Limb (tissue), 2 donors: ENCODE measurements around the gene ZNF786.
A peak's percentile ranks its signal among the peaks of the same experiment; 100 is the strongest.
"Not testable (repeated sequence)": the region's sequence is repeated elsewhere in the genome, so short reads cannot be mapped to it uniquely, and the experiment has no call there.

Experiments
- DNase-seq, 2 donors: peaks; one replicate each; pipeline ENCODE4 v3.0.0-alpha.2; 2016; ENCODE audit errors: extremely low spot score in 2 of 2

Gene ZNF786, protein sequence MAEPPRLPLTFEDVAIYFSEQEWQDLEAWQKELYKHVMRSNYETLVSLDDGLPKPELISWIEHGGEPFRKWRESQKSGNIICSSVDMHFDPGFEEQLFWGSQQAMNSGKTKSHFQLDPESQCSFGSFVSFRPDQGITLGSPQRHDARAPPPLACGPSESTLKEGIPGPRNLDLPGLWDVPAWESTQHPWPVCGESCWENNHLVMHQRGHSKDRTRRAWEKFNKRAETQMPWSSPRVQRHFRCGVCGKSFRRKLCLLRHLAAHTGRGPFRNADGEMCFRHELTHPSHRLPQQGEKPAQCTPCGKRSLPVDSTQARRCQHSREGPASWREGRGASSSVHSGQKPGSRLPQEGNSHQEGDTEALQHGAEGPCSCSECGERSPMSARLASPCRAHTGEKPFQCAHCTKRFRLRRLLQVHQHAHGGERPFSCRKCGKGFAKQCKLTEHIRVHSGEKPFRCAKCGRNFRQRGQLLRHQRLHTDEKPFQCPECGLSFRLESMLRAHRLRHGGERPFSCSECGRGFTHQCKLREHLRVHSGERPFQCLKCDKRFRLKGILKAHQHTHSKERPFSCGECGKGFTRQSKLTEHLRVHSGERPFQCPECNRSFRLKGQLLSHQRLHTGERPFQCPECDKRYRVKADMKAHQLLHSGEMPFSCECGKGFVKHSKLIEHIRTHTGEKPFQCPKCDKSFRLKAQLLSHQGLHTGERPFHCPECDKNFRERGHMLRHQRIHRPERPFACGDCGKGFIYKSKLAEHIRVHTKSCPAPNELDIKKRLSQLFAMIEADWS

DNA sequence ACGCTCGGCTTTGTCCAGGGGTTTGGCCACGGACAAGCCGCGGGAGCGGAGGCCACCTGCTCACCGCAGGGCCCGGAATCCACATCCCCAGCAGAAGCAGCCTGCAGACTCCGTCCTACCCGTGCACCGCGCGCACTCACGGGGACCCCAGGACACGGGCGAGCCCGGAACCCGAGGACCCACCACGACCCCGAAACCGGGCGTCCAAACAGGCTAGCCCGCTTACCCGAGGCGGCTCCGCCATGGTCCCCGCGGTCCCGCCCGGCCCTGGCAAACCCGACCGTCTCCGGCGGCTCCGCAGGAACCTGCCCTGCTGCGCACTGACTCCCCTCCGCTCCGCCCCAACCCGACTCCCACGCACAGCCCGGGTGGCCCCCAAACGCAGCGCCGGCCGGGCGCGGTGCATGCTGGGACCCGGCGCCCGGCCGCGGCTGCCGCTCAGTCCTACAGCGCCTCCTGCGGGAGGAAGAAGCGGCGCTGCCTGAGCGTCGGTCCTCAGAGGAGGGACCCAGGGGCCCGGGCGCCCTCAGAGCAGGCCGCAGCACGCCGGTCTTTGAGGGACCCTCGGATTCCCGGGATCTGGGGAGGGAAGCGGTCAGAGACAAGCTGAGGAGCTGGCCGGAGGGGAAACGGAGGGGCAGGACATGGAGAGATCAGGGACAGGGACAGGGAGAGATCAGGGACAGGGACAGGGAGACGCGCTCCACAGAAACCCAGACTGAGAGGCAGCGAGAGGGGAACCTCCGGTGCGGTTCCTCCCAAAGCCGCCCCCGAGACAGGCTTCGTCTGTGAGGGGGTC is at the start of gene ZNF786:
Gene ZNF786, minus strand, starts transcription at position 322 of the 799 bp plus-strand sequence. Its CDS starts 78 bp downstream, at position 244.
- peak; percentile 94 to 95 for DNase-seq

DNA sequence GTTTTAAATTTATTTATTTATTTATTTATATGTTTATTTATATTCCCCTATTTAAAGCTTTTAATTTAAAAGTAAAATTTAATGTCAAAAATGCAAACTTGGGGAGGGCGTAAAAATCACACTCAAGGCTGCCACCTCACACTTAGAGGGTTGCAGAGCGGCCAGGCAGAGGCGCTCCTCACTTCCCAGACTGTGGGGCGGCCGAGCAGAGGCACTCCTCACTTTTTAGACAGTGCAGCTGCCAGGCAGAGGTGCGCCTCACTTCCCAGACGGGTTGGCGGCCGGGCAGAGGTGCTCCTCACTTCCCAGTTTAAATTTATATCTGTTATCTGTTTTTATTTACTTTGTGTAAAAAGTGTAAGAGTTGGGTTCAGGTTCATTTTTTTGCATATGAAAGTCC is 45.6 kb upstream of the ZNF786 start:
- DNase-seq: no peak

DNA sequence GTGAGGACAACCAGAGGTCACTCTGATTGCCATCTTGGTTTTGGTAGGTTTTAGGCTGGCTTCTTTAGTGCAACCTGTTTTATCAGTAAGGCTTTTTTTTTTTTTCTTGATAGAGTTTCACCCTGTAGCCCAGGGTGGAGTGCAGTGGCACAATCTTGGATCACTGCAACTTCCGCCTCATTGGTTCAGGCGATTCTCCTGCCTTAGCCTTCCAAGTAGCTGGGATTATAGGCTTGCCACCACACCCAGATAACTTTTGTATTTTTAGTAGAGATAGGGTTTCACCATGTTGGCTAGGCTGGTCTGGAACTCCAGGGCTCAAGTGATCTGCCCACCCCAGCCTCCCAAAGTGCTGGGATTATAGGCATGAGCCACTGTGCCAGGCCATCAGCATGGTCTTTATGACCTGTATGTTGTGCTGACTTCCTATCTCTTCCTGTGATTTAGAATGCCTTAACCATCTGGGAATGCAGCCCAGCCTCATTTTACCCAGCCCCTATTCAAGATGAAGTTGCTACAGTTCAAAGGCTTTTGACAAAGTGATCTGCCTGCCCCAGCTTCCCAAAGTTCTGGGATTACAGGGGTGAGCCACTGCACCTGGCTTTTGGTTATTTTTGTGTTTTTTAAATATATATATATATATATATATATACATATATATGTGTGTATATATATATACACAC is 42.7 kb upstream of the ZNF786 start:
- DNase-seq: no peak

DNA sequence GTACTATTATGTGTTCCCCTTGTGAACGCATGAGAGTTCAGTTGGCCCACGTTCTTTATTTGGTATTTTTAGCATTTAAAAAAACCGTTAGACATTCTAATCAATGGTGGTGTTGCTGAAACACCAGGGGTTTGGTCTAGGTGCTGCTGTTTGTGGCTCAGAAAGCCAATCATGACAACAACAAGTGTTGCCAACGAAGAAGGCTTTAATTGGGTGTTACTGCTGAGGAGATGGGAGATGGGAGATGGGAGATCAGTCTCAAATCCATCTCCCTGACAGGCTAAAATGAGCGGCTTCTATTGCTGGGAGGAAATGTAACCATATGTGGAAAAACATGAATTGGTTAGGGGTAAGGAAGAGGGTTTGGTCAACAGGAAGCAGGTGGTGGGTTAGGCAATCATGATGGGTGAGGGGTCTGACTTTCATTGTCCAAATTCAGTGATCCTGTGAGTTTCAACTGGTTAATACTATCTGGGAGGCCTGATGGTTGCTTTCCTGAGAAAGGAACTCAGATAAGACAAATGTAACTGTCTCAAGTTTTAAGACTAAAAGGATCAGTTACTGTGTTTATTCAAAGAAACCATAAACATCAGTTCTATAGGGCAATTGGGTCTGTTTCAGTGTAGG is 40.2 kb upstream of the ZNF786 start:
- DNase-seq: no peak

DNA sequence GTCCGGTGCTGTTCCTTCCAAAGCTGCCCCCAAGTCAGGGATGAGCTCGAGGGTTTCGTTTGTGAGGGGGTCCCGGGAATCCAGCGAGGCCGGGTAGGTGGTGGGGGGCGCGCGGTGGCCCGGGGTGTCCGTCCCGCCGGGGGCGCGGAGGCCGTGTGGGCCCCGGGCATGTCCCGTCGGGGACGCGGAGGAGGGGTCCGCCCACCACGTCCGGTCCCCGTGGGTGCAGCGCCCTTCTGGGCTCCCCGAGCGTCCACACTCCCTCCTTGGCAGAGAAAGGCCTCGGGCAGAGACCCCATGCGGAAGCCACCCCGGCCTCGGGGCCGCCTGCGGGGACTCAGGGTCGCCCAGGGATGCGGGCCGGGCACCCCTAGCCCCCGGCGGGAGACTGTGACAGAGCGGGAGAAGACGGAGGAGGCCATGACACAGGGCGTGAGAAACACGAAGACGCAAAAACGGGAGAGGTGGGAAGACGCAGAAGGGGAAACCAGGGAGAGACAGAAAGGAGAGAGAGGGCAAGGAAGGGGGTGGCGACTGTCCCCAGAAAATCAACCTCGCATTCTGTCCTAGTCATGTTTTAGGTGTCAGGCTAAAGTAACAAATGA is 36.2 kb upstream of the ZNF786 start:
- DNase-seq: peak in 1 of 2 donors; percentile 79

DNA sequence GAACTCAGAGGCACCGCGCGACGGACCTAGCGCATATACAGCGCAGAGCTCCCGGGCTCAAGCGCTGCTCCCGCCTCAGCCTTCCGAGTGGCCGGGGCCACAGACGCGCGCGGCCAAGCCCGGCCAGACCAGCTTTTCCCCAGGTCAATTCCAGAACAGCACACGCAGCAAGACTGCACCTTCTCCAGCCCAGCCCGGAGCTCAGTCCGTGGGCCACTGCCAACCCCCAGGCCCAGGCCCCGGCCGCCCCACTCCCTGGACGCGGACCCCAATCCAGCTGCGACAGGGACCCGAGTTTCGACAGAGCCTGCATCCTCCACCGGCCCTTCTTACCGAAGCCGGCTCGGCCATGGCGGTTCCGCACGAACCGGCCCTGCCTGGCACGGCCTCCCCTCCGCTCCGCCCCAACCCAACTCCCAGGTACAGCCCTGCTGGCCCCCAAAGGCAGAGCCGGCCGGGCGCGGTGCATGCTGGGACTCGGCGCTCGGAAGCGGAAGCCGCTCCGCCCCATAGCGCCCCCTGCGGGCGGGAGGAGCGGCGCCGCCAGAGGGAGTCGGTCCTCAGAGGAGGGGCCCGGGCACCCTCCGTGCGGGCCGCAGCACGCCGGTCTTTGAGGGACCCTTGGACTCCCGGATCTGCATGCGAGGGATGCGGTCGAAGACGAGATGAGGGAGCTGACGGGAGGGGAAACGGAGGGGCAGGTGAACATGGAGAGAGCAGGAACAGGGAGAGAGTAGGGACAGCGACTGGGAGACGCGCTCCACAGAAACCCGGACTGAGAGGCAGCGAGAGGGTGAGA is 35.5 kb upstream of the ZNF786 start, which contains the start of gene ZNF425:
Gene ZNF425, minus strand, starts transcription at position 462 of the 799 bp plus-strand sequence. Its CDS starts 111 bp downstream, at position 351.
- peak; percentile 89 to 98 for DNase-seq

DNA sequence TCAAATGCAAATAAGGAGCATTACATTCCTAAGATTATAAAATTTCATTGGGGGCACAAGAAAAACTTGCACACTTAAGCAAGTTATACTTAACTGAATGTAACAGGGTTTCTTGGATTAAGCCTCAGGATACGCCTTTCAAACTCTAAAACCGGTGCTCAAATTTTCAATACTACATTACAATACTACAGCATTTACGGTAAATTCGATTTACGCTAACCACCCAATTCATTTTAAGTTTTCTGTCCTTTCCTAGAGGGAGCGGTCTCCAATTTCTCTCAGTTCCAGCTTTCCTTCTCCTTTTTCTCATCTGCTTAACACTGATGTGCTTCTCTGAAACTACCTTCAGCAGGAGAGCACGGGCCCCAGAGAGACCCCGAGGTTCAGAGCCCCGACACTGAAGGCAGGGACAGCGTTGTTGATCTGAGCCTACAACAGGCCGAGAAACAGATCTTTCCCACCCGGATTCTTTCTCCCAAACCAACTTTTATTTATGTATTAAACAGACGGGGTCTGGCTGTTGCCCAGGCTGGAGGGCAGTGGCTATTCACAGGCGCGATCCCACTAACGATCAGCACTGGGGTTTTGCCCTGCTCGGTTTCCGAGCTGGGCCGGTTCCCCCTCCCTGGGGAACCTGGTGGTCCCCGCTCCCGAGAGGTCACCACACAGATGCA is 34.8 kb upstream of the ZNF786 start:
- peak in 1 of 2 donors; percentile 11 for DNase-seq

DNA sequence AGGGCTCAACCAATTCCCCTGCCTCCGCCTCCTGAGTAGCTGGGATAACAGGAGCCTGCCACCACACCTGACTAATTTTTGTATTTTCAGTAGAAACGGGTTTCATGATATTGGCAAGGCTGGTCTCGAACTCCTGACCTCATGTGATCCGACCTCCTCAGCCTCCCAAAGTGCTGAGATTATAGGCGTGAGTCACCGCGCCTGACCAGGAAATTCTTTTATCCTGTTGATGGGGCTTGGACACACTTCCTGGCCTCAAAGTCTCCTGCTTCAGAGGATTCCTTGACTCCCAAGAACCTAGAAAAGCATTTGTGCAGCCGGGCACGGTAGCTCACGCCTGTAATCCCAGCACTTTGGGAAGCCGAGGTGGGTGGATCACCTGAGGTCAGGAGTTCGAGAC is 19.5 kb upstream of the ZNF786 start:
- no peak for DNase-seq

DNA sequence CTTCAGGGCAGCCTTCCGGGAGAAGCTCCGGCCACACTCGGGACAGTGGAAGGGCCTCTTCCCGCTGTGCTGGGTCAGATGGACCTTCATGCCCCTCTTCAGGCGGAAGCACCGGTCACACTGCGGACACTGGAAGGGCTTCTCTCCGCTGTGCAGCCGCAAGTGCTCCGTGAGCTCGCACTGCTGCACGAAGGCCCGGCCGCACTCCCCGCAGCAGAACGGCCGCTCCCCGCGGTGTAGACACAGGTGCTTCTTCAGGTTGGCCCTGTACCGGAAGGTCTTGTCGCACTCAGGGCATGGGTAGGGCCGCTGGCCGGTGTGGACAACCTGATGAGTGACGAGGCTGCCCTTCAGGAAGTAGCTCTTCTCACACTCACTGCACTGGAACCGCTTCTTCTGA is 14.2 kb upstream of the ZNF786 start:
- DNase-seq: no peak

DNA sequence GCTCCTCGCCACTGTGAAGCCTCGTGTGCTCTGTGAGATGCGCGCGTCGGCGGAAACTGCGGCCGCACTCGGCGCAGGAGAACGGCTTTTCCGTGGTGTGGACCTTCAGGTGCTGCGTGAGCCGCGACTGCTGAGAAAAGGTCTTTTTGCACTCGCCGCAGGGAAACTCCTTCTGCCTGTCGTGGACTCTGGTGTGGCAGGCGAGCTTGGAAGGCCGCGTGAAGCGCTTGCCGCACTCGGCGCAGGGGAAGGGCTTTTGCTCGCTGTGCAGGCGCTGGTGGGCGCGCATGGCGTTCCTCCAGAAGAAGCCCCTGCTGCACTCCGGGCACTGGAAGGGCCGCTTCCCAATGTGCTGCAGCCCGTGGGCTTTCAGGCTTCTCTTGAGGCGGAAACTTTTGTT is 13.7 kb upstream of the ZNF786 start:
- no peak for DNase-seq

DNA sequence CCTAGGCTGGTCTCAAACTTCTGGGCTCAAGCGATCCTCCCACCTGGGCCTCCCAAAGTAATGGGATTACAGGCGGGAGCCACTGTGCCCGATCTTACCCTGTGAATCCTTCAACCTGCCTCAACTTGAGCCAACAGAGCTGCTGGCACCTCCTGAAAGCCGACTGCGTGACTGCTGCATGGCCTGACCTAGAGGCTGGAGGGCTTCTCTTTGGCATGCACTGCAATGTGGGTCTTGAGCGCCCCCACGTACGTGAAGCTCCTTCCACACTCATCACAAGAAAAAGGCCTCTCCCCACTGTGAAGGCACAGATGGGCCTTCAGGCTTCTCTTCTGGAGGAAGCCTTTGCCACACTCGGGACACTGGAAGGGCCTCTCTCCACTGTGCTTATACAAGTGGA is 12.9 kb upstream of the ZNF786 start:
- no peak for DNase-seq

DNA sequence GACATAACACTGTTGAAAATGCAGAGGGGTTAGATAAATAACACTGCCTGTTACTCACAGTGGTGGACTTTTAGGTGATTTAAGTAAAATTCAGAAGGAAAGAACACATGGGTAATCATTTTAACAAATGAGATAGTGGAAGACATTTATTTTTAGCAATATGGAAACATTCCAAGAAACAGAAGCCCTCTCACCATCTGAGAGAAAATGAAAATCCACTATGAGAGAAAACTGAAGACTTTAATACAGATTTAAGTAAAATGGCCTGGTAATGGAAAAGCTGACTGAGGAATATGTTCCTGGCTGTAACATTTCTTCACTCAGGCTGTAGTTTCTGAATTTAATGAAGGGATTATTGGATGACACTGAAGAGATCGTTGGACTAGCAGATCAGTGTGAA is 12.1 kb upstream of the ZNF786 start:
- no peak for DNase-seq

DNA sequence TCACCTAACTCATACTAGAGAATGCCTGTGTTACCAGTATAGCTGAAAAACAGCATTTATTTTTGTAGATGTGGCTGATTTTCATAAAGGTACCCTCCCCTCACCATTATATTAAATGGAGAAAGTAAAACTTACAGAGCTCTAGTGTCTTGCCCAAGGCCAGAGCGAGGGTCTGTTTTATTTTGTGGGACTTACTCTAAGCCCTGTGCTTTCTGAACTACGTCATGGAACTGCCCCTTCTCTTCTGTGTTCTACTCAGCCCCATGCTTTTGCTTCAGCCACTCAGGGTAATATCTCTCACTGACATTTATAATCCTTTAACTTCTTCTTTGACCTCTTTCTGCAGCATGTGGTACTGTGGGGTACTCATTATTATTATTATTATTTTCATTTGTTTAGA is 10.3 kb upstream of the ZNF786 start:
- no peak for DNase-seq

DNA sequence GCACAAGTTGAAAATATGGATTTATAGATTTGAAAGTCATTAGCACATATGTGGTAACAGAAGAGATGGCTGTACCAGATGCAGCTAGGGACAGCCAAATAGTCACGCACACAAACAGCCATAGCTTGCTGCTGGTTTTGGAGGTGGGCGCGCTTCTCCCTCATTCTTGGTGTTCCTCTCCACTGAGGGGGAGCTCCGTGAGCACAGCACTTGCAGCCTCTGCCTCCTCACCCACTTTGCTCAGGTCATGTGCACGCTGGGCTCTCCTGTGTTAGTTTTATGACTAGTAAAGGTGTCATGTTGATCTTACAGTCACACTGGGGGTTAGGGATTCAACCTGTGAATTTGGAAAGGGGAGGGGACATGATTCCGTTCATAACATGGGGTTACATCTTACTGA is 8.5 kb upstream of the ZNF786 start:
- no peak for DNase-seq

DNA sequence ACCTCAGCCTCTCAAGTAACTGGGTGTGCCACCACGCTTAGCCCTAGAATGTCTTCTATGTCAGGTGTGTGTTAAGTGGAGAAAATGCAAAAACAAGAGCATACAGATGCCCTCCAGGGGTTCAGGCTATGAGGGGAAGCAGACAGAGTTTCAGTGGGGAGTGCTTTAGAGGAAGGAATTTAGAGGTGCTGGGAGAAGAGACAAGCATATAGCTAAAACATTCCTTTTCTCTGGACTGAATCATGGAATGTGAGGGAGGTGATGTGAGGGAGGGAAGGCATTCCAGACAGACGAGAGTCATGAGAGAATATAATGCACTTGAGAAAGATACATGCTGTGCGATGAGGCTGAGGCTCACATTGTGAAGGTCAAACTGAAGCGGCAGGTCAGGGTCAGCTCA is 6.6 kb upstream of the ZNF786 start:
- no peak for DNase-seq

DNA sequence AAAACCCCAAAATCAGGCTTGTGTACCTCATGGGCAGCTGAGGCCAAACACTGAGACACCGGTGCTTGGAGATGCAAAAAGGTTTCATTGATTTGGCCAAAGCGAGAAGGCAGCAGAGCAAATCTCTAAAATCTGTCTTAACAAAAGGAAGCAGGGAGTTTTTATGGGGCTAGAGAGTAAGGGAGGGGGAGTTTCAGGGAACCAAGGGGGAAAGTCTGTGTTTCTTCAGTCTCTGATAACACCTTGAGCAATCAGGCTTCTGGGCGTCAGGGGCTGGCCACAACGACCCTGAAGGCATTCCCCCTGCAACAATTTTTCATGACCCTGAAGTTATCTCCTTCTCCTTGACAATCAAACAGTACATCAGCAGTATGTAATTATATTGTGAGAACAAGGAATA is 2.7 kb upstream of the ZNF786 start:
- DNase-seq: no peak

DNA sequence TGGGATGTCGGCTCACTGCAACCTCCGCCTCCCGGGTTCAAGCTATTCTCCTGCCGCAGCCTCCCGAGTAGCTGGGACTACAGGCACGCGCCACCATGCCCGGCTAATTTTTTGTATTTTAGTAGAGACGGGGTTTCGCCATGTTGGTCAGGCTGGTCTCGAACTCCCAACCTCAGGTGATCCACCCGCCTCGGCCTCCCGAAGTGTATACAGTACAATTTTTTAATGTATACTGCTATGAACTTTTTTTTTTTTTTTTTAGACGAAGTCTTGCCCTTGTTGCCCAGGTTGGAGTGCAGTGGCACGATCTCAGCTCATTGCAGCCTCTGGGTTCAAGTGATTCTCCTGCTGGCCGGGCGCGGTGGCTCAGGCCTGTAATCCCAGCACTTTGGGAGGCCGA is 1.7 kb upstream of the ZNF786 start:
- DNase-seq: not testable (repeated sequence)

DNA sequence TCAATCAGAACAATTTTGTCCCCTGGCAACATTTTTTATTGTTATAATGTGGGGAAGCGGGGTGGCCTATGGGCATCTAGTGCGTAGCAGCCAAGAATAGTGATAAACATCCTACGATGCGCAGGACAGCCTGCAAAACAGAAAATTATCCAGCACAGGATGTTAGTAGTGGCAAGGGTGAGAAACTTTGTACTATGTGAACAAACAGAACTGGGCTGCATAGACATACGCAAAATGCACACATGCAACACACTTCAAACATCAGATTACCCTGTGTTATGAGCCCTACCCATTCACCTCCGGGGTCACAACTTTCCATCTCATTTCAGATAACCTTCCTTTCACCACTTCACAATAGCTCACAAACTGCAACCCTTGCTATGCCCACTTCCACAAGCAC is 3.1 kb downstream of the ZNF786 start:
- no peak for DNase-seq

DNA sequence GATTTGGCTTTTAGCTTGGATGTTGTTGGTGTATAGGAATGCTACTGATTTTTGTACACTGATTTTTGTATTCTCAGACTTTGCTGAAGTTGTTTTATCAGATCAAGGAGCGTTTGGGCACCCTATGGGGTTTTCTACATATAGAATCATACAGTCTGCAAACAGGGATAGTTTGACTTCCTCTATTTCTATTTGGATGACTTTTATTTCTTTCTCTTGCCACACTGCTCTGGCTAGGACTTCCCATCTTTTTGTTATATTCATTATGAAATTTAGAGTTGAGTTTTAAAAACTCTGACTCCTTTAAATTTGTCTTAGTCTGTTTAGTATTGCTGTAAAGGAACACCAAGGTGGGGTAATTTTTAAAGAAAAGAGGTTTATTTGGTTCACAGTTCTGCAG is 4.7 kb downstream of the ZNF786 start:
- DNase-seq: no peak
